Thoracic aorta (tissue), 2 donors: ENCODE measurements around the gene OR2B6. TPM values are rescaled to one million over a fixed set of nuclear protein-coding genes. Genes with fewer than 3 reads are reported as not detected.

Experiments
- ATAC-seq: fragments of 150-250 bp; one replicate; pipeline ENCODE4 v1.8.0; 2017; ENCODE audit warnings: low read depth; ENCODE audit not compliant: insufficient number of reproducible peaks, low FRiP score
- DNase-seq: peaks from one replicate; pipeline ENCODE4 v3.0.0-alpha.2; 2020; ENCODE audit warnings: low spot score
- H3K27ac ChIP-seq, 2 donors: fragments of 200-600 bp; sonication (generic); 1 replicate in 1 of 2; 2 replicates in 1 of 2; pipeline ENCODE4 v1.5.1; 2016; ENCODE audit warnings: mild to moderate bottlenecking in 2 of 2, moderate library complexity in 2 of 2
- H3K27me3 ChIP-seq: fragments of 200-600 bp; sonication (generic); replicated peaks from 2 replicates; pipeline ENCODE4 v1.6.0; 2016; ENCODE audit warnings: mild to moderate bottlenecking; ENCODE audit not compliant: insufficient read depth
- H3K36me3 ChIP-seq: fragments of 200-600 bp; sonication (generic); one replicate; pipeline ENCODE4 v1.5.1; 2016
- H3K4me1 ChIP-seq, 2 donors: fragments of 200-600 bp; sonication (generic); 1 replicate in 1 of 2; 2 replicates in 1 of 2; pipeline versions ENCODE4 v1.5.1 to v1.6.0; 2016; ENCODE audit warnings: low read depth in 2 of 2, mild to moderate bottlenecking in 1 of 2; ENCODE audit not compliant: control insufficient read depth in 1 of 2
- H3K4me3 ChIP-seq: fragments of 200-600 bp; sonication (generic); 2 replicates; pipeline ENCODE4 v1.5.1; 2016; ENCODE audit warnings: mild to moderate bottlenecking
- H3K9me3 ChIP-seq: fragments of 200-600 bp; sonication (generic); 2 replicates; pipeline ENCODE4 v1.5.1; 2016
- CTCF ChIP-seq: fragments of 200-600 bp; sonication (generic); IDR thresholded peaks from one replicate; pipeline ENCODE4 v1.5.1; 2019; ENCODE audit warnings: antibody characterized with exemption
- total RNA-seq, 2 donors: library from RNA; depleted of rRNA; stranded (reverse); fragments of >200 nt; gene quantifications; one replicate each; pipeline versions ENCODE4 v1.1.0 to v1.2.3, GENCODE V29; 2016

OR2B6 gene
- total RNA-seq, 2 donors from 2014 or later, result not detected

GRCh38 chr6:28003661-28004060, 46.6 kb downstream of the OR2B6 start:
- ATAC-seq, result no peak
- H3K4me1 ChIP-seq, result no peaks in the 10 kb centered on the region

DNA sequence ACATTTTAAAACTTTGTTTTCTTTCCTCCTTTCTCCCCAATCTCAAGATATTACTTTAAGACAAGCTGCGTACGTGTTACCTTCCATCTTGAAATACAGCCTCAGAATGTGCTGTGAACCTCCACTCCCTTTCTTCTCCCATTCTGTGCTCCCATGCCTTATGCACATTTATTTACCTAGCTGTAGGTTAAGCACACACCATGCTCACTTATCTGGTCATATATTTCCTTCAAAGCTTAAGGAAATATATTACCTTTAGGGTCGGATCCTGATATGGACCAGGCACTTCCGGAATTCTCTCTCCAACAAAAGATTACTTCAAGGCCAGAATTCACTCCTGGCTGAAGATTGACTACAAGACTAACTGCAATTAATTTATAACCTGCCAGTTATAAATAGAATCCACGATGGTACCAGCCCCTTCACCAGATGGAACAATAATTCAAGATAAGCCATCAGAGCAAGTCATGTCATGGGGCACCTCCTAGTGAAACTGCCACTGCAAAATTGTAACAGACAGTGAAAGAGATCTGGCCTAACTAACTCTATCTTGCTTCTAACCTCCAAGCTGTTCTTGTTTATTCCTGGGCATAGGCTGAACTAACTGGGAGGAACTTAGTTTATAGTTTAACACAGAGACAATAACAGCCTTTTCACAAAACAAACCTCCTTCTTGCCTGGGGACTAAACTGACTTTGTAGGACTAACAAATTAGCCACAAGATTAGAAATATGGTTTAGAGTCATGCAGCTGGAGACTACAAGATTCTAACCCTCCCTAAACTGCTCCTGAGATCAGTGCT, 47.5 kb downstream of the OR2B6 start:
- Histone ChIP-seq H3K4me1 (no peaks in the 10 kb centered on the region), H3K4me3 (no peak overlapping the region), H3K9me3 (no peaks in the 10 kb centered on the region), H3K36me3 (no peaks in the 10 kb centered on the region), H3K27ac (no peak overlapping the region), H3K27me3 (no peaks in the 10 kb centered on the region)
- no peak for TF ChIP-seq CTCF
- DNase-seq (no peak), ATAC-seq (no peak)

More at GRCh38 chr6:28003661-28004060, 46.6 kb downstream of the OR2B6 start:
- H3K27me3 ChIP-seq, result no peaks in the 10 kb centered on the region
- H3K4me3 ChIP-seq, result no peak overlapping the region
- H3K27ac ChIP-seq, result no peak overlapping the region
- H3K36me3 ChIP-seq, result no peaks in the 10 kb centered on the region
- DNase-seq, result no peak
- TF ChIP-seq CTCF, result no peak
- no peaks in the 10 kb centered on the region for H3K9me3 ChIP-seq

DNA sequence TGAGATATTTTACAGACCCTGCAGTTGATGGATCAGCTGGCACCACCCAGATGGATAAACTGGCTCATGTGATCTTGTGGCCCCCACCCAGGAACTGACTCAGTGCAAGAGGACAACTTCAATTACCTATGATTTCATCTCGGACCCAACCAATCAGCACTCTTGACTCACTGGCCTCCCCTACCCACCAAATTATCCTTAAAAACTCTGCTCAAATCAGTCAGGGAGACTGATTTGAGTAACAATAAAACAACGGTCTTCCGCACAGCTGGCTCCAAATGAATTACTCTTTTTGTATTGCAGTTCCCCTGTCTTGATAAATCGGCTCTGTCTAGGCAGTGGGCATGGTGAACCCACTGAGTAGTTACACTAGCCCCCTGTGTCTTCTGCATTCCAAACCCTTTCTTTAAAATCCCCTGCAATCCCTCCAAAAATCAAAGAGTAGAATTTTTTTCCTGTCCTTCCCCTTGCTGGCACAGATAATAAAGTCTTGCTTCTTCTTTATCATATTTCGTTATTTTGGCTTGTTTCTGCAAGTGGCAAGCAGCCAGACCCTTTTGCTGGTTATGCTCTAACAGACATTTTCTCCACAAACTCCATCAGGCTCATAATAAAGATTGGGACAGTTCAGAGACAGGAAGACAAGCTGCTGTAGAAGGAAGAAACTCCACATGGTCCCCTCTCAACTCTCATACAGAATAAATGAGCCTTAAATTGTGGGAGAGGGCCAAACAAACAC, 48.3 kb downstream of the OR2B6 start:
- no peaks in the 10 kb centered on the region for H3K36me3 ChIP-seq
- H3K27ac ChIP-seq, result no peak overlapping the region
- no peak for TF ChIP-seq CTCF
- H3K4me1 ChIP-seq, result no peaks in the 10 kb centered on the region
- H3K27me3 ChIP-seq, result no peaks in the 10 kb centered on the region
- DNase-seq (no peak), ATAC-seq (no peak)
- no peak overlapping the region for H3K4me3 ChIP-seq
- no peaks in the 10 kb centered on the region for H3K9me3 ChIP-seq

DNA sequence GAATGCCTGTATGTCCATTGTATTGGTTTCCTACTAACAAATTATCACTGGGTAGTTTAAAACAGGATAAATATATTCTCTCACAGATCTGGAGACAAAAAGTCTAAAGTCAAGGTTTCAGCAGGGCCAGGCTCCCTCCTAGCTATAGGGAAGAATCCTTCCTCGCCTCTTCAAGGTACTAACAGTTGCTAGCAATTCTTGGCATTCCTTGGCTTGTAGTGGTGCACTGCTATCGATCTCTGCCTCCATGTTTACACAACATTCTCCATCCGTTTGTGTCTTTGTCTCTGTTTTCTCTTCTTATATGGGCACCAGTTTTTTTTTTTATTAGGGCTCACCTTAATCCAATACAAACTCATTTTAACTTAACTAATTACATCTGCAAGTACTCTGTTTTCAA, 48.9 kb downstream of the OR2B6 start:
- no peak for ATAC-seq
- no peaks in the 10 kb centered on the region for H3K36me3 ChIP-seq
- no peaks in the 10 kb centered on the region for H3K4me1 ChIP-seq
- no peak for TF ChIP-seq CTCF
- H3K9me3 ChIP-seq, result no peaks in the 10 kb centered on the region
- H3K4me3 ChIP-seq, result no peak overlapping the region
- no peak overlapping the region for H3K27ac ChIP-seq
- no peak for DNase-seq
- H3K27me3 ChIP-seq, result no peaks in the 10 kb centered on the region

Other genes with a start within 250 kb of the OR2B6 start
- not detected for gene OR2B2, start 44.8 kb upstream of the OR2B6 start, total RNA-seq
- under 1 TPM in 1 of 2 donors, not detected in 1; 0.56 TPM for gene ZNF165, start 123.3 kb downstream of the OR2B6 start, total RNA-seq
- 1 to 10 TPM in 1 of 2 donors, under 1 TPM in 1; 0.81 to 2.5 TPM for gene ZSCAN16, start 167.4 kb downstream of the OR2B6 start, total RNA-seq
- 10 to 100 TPM; 19.2 to 36.2 TPM for gene ZKSCAN8, start 184.6 kb downstream of the OR2B6 start, total RNA-seq